GM19238 (cell line): ENCODE data around the gene ZSCAN18.

Source experiments
- DNase-seq: peaks from one replicate; pipeline ENCODE4 v3.0.0; 2011; ENCODE audit warnings: low spot score; ENCODE audit not compliant: insufficient read length

Gene ZSCAN18

DNA sequence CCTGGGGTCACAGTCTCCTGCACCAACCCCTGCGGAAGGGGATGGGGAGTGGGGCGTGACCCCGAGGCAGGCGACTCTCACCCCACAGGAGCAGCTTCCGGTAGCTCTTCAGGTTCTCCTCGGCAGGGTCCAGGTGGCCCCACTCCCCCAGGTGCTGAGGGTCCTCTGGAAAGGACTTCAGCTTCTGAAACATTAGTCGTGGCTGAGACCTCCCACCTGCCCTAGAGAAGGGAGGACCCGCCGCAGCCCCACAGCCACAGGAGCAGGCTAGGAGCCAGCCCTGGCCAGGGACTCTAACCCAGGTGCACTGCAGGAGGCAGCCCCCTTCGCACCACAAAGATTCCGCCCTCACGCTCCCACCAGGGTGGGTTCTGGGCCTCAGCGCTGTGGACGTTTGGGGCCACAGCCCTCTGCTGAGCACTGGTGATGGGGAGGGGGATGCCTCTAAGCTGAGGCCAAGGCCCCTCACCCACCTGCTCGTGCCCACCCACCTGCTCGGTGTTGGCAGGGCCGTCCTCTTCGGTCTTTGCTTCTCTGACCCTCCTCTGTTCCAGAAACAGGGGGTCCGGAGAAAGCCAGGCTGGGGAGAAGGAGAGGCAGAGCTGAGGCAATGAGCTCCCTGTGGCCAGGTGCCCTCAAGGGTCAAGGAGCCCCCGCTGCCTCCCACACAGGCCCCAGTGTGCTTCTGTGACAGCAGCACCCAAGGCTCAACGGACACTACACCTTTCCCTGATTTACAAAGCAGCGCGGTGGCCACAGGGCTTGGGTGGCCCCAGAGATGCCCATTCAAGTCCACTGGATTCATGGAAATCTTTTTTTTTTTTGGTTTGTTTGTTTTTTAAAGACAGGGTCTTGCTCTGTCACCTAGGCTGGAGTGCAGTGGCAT lies 11.0 kb downstream of the ZSCAN18 start:
- DNase-seq: no peak

GRCh38 chr19:58085348-58085875 lies 12.6 kb downstream of the ZSCAN18 start:
- DNase-seq: no peak

GRCh38 chr19:58084596-58085347 lies 13.3 kb downstream of the ZSCAN18 start:
- no peak for DNase-seq

- DNase-seq: no peak
These were observed 15.0 kb downstream of the ZSCAN18 start for GRCh38 chr19:58083021-58083420.

DNA sequence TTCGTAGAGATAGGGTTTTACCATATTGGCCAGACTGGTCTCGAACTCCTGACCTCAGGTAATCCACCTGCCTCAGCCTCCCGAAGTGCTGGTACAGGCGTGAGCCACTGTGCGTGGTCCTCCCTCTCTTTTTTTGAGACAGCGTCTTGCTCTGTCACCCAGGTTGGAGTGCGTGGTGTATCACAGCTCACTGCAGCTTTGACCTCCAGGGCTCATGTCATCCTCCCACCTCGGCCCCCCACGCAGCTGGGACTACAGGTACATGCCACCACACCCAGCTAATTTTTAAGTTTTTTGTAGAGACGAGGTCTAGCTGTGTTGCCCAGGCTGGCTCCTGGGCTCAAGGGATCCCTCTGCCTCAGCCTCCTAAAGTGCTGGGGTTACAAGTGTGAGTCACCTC lies 18.2 kb downstream of the ZSCAN18 start:
- DNase-seq: no peak

GRCh38 chr19:58067240-58067912 lies 30.7 kb downstream of the ZSCAN18 start:
- DNase-seq: no peak

- no peak for DNase-seq
These were observed 34.3 kb downstream of the ZSCAN18 start for GRCh38 chr19:58063712-58064111.

DNA sequence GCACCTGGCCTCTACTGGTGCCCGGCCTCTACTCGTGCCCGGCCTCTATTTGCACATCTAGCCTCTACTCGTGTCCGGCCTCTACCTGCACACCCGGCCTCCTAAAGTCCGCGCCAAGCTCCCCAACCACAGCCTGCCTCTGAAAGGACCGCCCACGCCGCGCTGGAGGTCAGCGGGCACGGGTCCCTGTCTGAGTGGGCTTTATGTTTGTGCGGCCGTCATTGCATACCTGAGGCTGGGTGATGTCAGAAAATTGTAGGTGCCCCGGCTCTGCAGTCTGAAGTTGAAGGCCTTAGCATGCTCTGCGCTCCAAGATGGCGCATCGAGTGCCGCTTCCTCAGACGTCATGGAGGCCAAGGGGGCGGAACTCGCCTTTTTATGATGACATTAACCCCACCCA lies 37.8 kb downstream of the ZSCAN18 start:
- DNase-seq: no peak

- no peak for DNase-seq
These were observed 38.4 kb downstream of the ZSCAN18 start for GRCh38 chr19:58059671-58060078.

DNA sequence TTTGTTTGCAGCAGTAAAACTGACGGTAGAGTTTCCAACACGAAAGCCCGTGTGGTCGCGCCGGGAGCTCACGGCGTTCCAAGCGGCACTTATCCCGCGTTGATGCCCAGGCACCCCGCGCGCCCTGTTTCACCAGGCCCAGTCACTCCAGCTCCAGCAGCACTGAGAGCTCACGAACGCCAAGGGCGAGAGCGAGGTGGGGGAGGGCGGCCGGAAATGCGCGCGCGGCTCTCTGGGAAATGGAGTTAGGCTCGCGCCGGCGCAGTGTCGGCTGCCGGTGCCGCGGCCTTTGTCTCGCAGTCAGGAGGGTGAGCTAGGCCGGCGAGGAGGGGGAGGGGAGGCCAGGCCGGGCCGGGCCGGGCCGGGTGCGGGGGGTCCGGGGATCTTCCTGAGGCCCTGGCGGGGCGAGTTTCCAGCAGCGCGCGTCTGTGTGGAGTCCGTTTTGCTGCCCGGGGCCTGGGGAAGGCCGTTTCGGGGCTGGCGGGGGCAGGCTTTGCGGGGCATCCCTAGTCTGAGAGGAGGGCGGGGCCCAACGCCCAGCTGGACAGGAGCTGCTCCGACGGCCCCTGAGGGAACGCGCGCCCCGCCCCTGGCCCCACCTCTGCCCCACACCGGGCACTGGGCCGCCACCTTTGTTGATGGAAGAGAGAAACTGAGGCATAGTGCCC lies 38.9 kb downstream of the ZSCAN18 start, which contains the start of gene ZNF135:
Gene ZNF135, plus strand, starts transcription at position 280 of the 668 bp plus-strand sequence. CDS start 721 bp downstream, outside the sequence.
- DNase-seq: no peak

DNA sequence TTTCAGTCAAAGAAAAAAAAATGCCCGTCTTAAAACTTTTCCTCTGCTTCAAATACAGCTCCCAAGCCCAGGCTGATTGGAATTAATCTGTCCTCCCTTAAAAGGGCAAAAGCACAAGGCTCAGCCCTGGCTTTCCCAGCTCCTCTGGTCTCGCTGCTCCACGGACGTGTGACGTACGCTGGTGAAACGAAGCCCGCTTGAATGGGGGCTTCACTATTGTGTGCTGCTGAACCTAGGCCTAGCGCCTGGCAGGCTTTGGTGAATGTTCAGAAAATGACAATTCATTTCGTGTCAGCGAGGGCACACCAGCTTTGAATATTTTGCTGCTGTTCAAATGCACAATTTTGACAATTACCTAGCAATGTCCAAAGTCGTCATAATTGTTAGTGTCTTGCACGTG lies 39.6 kb downstream of the ZSCAN18 start:
- DNase-seq: no peak

DNA sequence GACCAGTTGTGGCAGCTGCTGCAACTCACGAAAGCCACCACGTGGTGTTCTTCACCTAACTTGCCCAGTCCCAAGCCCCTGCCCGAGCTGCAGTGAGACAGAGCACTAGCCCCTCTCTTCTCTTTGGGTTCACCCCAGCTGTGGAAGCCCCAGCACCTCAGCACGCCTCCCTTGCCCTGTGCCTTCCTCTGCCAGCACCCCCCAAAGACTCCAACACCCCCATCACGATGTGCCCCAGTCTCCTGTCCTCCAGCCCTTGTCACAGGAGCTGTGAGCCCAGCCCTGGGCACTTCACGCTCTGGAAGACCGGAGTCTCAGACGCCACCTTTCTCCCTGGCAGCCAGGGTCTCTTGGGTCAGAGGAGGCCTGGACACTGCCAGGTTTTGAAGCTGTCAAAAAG lies 41.2 kb downstream of the ZSCAN18 start:
- DNase-seq: no peak

DNA sequence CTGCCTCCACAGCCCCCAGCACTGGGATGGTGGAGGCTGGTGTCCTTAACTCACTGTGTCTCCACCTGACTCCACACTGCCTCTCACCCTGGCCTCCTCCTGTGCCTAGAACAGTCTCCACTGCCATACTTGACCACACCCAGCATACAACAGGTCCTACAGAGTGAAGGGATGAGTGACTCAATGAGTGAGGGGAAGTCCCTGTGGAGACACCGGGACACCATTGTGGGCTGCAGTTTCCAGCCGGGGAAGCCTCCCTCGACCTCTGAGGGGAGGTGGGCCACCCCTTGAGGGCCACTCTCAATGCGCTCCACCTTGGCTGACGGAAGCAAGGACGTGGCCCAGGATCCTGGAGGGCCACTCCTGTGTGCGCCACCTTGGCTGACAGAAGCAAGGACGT lies 41.8 kb downstream of the ZSCAN18 start:
- DNase-seq: no peak

DNA sequence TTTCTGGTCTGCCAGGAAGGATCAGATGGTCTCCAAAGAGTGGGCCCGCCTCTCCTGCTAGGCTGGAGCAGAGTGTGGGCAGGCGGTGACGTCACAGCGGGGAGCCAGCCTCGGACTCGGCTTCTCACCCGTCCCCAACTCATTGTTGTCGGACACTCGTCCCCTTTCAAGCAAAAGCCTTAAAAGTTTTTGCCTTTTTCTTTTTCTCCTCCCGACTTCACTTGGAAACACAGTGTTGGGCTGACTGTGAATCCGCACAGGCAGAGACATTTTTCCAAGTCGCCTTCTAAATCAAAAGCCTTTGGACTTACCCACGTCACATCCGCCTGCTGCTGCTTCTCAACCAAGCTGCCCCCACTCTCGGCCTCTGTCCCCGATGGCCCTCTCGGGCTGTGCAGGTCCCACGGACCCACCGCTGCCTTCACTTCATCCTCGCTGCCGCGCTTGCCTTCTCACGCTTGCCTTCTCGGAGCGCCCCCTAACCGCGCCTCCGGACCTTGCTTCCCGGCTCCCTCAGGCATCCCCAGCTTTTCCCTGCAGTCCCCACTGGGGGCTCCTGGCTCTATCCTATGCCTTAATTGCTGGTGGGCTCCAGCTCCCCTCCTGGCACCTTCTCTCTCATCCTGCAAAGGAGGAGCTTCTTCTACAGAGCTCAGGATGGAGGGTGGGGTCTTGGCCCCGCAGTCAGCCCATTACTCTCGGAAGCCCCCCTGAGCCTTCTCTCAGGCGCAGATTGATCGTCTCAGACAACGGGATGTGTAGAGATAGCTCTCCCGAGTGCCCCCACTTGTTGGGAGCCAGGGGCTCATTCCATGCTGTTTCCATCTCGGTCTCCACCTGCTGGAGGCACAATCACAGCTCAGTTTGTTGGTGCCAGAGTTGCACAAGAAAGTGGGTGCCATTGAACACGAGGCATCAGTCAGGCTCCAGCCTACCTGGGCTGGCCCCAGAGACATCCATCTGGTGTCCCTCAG lies 42.8 kb downstream of the ZSCAN18 start:
- no peak for DNase-seq

DNA sequence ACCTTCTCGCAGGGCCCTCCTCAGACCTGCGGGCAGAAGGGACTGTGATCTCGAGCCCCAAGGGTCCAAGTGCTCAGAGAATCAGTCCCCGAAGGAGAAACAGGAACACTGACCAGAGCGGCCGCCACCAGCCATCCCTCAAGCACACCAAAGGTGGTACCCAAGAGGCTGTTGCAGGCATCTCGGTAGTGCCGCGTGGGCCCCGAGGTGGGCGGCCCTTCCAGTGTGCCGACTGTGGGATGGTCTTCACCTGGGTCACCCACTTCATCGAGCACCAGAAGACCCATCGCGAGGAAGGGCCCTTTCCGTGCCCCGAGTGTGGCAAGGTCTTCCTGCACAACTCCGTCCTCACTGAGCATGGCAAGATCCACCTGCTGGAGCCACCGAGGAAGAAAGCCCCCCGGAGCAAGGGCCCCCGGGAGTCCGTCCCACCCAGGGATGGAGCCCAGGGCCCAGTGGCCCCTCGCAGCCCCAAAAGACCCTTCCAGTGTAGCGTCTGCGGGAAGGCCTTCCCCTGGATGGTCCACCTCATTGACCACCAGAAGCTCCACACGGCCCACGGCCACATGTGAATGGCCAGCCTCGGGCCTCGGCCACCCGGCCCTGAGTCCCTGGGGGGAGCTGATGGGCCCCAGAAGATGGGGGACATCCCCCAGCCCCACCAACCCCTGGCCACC lies 44.4 kb downstream of the ZSCAN18 start:
- no peak for DNase-seq

DNA sequence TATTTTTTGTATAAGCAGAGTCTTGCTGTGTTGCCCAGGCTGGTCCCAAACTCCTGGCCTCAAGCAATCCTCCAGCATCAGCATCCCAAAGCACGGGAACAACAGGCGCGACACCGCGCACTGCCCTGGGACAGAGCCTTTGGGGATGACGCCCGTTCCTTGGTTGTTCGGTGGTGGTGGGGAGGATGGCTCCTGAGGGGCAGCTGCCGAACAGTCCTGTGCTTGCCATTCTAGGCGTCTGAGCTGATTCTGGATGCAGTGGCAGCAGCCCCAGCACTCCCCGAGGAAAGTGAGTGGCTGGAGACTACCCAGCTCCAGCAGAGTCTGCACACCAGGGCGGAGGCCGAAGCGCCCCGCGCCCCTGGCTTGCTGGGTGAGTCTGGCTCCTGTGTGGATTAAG lies 45.8 kb downstream of the ZSCAN18 start:
- no peak for DNase-seq

- DNase-seq: no peak
These were observed 50.4 kb downstream of the ZSCAN18 start for GRCh38 chr19:58047672-58048071.

GRCh38 chr19:58046856-58047255 lies 51.2 kb downstream of the ZSCAN18 start:
- DNase-seq: no peak

GRCh38 chr19:58045411-58046050 lies 52.5 kb downstream of the ZSCAN18 start:
- DNase-seq: no peak
